ENCODE results near the gene PRKAG2.

DNA sequence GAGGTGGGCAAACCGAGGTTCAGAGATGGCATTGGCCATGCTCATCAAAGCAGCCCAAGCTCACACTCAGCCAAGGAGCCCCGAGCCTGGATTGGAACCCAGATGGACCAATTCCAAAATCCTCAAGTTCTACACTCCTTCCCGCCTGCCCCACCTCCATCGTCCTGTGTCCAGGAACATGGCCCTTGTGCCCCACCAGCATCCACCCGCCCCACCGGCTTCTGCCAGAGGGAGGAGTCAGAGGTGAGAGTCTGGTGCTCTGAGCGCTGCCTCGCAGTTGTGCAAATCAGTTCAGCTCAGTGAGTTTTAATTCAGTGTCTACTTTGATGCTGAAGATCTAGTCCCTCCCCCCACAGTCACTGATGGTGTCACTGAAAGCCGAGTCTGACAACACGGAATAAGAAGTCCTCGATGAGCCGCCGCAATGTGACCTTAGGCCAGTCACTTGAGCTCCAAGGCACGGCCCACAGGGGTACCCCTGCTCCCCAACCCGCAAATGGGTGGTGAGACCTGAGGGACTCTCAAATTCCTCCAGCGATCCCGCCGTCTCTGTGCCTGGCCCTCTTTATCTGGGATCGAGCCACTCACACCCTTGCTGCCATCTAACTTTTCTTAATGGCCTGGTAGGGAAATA lies 26.3 kb downstream of the PRKAG2 start:
- no peak for TF ChIP-seq GATA2 (IDR thresholded peaks at IDR 0.05; ENCODE audit: low read depth, low read length)
- no peak for TF ChIP-seq GATA3 (IDR thresholded peaks at IDR 0.05; ENCODE audit: low read depth, low read length)

All from SH-SY5Y (cell line).